ELF-1 (cell line): Measurements from ENCODE around the gene CRYBG2.
"Not testable (repeated sequence)": the region's sequence is repeated elsewhere in the genome, so short reads cannot be mapped to it uniquely, and the experiment has no call there.

Source experiments
- DNase-seq: peaks from one replicate; pipeline ENCODE4 v3.0.0-alpha.2; 2016; ENCODE audit warnings: low read depth, low spot score

CRYBG2 gene

GRCh38 chr1:26321315-26322041, 32.5 kb downstream of the CRYBG2 start:
- peak; percentile 93 for DNase-seq

GRCh38 chr1:26320896-26321295, 33.0 kb downstream of the CRYBG2 start:
- DNase-seq: no peak

GRCh38 chr1:26318338-26319064, 35.4 kb downstream of the CRYBG2 start:
- DNase-seq: no peak

- peak; percentile 79 for DNase-seq
Measured at GRCh38 chr1:26317612-26318337, 36.2 kb downstream of the CRYBG2 start, which contains the start of gene CD52. TSS of gene CD52 (plus strand) at chr1:26317958. CDS start at chr1:26318018, 60 bp downstream.

- no peak for DNase-seq
Measured at GRCh38 chr1:26317146-26317545, 36.8 kb downstream of the CRYBG2 start.

GRCh38 chr1:26315874-26316850, 37.8 kb downstream of the CRYBG2 start:
- DNase-seq: no peak

GRCh38 chr1:26314501-26314900, 39.4 kb downstream of the CRYBG2 start:
- no peak for DNase-seq

GRCh38 chr1:26307966-26308899, 45.7 kb downstream of the CRYBG2 start:
- not testable (repeated sequence) for DNase-seq

- DNase-seq: no peak
Measured at GRCh38 chr1:26307363-26307781, 46.6 kb downstream of the CRYBG2 start.

GRCh38 chr1:26306290-26307229, 47.4 kb downstream of the CRYBG2 start, which contains the start of gene UBXN11:
TSS of gene UBXN11 (minus strand) at chr1:26306636. CDS start at chr1:26302883, 3,753 bp downstream.
- peak; percentile 97 for DNase-seq

- DNase-seq: no peak
Measured at GRCh38 chr1:26305667-26306289, 48.2 kb downstream of the CRYBG2 start.

- peak; percentile 67 for DNase-seq
Measured at GRCh38 chr1:26302733-26303405, 51.1 kb downstream of the CRYBG2 start.

GRCh38 chr1:26300578-26301275, 53.2 kb downstream of the CRYBG2 start:
- DNase-seq: no peak

- DNase-seq: no peak
Measured at GRCh38 chr1:26297791-26298124, 56.2 kb downstream of the CRYBG2 start.

GRCh38 chr1:26297057-26297790, 56.7 kb downstream of the CRYBG2 start:
- no peak for DNase-seq

- DNase-seq: no peak
Measured at GRCh38 chr1:26296340-26297056, 57.4 kb downstream of the CRYBG2 start.
